OCI-M1 (cell line): ENCODE results near the gene PCDHA1.

ENCODE experiments used
- DNase-seq: peaks from one replicate; lab custom pipeline; 2025; lab: John Stamatoyannopoulos, UW

Gene PCDHA1

GRCh38 chr5:140923601-140924000 is 137.7 kb downstream of the PCDHA1 start:
- DNase-seq: no peak

DNA sequence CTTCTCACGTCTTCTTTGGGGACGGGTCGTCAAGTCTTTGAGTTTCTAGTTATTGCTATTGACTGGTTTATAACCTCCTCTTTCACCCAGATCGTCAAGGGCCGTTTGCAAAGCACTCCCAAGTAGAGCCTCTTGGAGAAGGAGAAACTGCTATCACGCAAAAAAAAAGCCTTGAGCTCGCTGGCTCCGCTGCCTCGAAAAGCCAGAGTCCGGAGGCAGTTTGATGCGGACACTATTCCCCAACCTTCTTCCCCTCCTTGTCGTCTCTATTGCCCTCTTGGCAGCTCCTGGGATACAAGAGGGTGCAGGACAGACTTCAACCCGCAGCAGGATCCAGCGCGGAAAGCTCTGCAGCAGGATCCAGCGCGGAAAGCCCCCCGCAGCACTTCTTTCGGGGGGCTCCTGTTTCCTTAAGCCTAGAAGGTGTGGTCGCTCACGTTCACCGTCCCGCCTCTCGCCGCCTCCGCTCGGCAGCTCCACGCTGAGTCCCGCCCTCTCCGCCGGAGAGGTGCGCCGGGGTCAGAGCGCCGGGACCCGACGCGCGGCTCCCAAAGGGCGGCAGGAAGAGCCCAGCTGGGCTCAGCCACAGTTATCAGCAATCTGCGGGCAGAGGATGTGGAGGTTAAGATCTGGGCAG is 140.0 kb downstream of the PCDHA1 start, which contains the start of gene PCDHAC1:
Gene PCDHAC1, plus strand, starts transcription at position 494 of the 637 bp plus-strand sequence. CDS start 594 bp downstream, outside the sequence.
- DNase-seq: no peak

DNA sequence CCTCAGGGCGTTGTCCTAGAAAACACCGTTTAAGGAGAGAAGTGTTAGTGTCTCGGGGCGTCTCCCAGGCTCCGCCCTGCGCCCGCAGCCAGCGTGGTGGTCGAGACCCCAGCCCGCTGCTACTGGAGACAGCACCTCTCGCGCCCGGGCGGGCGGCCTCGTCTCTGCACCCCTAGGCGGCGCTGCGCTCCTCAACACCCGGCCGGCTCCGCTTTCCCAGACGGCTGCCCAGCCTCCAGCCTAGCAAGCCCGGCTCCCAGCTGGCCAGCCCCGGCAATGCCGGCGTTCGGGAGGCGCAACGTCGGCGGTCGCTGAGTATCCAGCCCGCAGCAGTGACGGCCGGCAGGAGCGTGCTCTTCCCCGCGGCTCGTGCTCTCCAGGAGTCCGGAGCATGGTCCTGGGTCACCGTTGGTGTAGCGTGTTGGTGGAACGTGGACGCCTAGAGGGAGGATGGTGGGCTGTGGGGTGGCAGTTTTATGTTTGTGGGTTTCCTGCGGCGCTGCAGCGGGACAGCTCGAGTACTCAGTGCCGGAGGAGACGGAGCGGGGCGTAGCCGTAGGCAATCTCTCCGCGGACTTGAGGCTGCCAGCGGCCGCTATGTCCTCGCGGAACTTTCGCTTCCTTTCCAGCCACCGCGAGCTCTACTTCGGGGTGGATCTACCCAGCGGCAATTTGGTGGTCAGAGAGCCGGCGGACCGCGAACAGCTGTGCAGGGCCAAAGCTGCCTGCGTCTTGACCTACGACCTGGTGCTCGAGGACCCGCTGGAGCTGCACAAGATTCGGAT is 140.7 kb downstream of the PCDHA1 start:
- DNase-seq: no peak

GRCh38 chr5:140927228-140927573 is 141.3 kb downstream of the PCDHA1 start:
- no peak for DNase-seq

DNA sequence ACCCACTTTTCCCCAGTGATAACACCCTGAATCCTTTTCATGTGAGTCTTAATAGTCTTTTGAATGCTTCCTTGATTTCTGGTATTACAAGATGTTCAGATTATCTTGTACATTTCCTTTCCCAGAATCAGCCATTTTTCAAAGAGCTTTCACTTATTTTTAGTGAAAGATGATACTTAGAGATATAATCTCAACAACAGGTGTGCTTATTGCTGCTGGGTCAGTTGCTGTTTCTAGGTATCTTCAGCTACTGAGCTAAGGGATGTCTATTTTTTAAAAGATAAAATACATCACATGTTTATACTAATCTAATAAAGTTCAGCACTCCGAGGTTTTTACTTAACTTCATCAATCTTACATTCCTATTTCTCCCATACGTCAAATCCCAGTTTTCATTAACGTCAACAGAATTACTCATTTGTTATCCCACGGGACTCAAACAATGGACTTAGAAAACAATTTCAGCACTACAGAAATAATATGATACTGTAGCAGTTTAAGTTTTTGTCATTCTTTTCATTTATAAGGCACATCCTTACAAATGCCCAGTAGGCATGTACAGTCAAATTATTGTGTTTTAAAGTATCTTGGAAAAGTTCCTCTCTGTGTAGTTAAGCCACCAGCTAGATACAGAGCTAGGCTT is 149.1 kb downstream of the PCDHA1 start:
- no peak for DNase-seq

- DNase-seq: no peak
These were observed 160.6 kb downstream of the PCDHA1 start for GRCh38 chr5:140946578-140946977.

DNA sequence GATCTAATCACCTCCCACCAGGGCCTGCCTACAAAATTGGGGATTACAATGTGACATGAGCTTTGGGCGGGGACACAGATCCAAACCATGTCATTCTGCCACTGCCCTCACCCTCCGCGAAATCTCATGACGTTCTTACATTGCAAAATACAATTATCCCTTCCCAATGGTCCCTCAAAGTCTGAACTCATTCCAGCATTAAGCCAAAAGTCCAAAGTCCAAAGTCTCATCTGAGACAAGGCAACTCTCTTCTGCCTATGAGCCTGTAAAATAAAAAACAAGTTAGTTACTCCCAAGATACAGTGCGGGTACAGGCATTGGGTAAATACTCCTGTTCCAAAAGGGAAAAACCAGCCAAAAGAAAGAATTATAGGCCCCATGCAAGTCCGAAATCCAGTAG is 165.7 kb downstream of the PCDHA1 start:
- DNase-seq: no peak

DNA sequence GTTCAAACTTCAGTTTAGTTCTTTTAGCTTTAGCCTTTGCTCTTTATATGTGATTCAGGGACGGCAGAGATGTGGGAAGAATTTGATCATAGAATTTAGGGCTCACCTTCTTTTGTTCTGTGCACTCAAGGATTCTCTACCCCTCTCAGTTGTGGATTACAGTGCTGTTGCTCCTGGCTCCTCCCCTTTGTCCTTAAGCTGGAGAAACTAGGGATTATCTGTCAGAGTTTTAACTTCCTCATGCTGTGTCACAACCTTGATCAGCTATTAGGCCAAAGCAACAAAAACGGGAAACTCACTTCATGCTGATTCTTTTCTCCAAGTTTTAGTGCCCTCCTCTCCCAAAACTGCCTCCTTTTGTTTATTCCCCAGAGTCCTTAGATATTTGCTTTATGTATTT is 167.3 kb downstream of the PCDHA1 start:
- peak; percentile 7 for DNase-seq

GRCh38 chr5:140962190-140962589 is 176.2 kb downstream of the PCDHA1 start:
- DNase-seq: no peak

DNA sequence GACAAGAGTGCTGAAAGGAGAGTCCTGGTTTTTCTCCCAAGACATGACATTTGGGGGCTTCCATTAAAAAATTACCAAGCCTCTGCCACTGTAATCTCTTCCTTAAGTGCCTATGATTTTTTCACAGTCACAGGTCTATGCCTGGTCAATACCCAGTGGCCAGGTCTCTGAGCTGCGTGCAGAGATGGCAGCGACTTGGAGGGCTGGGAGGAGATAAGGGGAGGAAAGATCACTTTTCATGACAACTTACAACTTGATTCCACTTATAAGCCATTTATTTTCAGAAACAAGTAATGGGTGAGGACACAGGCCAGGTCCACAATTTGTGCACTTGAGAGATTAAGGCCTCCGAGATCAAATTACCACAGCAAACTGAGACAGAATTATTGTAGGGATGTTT is 178.4 kb downstream of the PCDHA1 start:
- DNase-seq: no peak

- no peak for DNase-seq
These were observed 180.0 kb downstream of the PCDHA1 start for GRCh38 chr5:140965905-140966292.

DNA sequence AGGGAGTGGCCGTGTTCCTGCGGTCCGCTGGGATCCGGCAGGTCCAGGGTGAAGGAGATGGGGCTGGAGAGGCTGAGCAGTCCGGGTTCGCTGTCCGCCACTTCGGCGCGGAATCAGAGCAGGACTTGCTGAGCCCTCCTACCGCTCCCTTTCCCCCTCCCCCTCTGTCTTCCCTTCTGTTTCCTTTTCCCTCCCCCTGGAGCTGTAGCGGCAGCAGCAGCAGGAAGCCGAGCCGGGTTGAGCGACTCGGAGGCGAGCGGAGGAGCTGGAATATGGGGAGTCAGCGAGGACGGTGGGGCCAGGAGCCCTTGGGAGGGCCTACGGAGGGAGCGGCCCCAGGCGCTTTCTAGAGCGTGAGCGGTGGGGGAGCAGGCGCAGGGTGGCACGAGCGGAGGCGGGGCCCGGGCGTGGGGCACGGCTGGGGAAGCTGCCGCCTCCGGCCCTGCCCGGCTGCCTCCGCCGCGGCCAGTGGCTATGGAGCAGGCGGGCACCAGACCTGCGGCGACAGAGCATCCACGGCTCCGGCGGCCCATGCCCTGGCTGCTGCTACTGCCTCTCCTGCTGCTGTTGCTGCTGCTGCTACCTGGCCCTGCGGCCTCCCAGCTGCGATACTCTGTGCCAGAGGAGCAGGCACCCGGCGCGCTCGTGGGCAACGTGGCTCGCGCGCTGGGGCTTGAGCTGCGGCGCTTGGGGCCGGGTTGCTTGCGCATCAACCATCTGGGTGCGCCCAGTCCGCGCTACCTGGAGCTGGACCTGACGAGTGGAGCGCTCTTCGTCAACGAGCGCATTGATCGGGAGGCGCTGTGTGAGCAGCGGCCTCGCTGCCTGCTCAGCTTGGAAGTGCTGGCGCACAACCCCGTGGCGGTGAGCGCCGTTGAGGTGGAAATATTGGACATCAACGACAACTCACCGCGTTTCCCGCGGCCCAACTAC is 180.6 kb downstream of the PCDHA1 start, which contains the start of gene PCDHAC2:
Gene PCDHAC2, plus strand, starts transcription at position 184 of the 933 bp plus-strand sequence. Its CDS starts 291 bp downstream, at position 475.
- DNase-seq: no peak

DNA sequence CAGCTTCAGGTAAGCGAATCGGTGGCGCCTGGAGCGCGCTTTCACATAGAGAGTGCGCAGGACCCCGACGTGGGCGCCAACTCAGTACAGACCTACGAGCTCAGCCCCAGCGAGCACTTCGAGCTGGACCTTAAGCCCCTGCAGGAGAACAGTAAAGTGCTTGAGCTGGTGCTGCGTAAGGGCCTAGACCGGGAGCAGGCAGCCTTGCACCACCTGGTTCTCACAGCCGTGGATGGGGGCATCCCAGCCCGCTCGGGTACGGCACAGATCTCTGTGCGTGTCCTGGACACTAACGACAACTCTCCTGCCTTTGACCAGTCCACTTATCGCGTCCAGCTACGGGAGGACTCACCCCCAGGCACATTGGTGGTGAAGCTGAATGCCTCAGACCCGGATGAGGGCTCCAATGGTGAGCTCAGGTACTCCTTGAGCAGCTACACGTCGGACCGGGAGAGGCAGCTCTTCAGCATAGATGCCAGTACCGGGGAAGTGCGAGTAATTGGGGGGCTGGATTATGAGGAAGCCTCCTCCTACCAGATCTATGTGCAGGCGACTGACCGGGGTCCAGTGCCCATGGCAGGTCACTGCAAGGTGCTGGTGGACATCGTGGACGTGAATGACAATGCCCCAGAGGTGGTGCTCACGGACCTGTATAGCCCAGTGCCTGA is 181.4 kb downstream of the PCDHA1 start:
- no peak for DNase-seq

DNA sequence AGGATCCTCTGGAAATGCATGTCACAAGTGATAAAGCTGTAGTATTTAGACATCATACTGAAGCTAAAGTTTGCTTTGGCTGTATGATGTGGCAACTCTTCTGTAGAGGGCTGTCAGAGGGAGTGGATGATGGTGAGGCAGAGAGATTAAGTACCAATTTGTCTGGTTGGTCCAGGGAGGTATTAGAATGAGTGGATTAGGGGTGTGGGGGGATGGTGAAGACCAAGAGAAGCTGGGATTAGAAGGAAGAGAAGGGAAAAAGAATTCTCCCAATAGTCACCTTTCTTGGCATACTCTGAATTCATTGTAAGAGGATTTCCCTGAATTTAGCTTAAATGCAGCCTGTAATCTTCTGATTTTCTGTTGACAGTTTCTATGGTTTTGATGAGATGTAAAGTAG is 183.9 kb downstream of the PCDHA1 start:
- no peak for DNase-seq

DNA sequence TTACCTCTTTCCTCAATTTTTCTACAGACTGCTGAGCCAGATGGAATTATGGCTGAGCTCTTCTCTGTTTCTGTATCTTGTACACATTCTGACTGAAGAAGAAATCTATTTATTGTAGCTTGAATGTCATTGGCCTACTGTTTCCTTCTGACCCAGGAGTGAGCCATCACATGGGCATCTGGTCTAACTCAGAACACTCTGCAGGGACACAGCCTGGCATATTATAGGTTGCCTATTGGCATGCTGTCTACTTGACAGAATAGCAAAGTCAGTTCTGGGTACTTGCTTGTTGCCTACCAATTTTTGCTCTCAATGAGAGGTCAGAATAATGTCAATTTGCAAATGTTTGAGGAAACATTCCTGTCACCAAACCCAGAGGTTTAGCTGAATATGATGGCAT is 187.6 kb downstream of the PCDHA1 start:
- no peak for DNase-seq

DNA sequence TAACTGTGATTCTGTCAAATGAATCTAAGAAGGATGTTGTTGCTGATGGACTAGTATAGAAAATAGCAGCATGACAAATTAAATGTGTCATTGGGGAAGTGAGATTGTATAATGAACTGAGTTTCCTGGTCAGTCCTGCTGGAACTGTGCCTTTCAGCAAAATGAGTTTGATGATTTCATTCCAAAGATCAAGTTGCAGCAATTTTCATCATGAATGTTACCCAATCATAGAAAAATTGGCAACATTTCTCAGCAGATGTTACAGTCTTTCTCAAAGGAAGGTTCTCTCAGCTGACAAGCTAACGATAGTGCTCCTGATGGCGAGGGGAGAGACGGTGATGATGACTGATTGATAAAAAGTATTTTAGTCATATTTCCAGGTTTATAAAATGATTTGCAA is 191.1 kb downstream of the PCDHA1 start:
- DNase-seq: peak; percentile 10

GRCh38 chr5:140978260-140978659 is 192.3 kb downstream of the PCDHA1 start:
- DNase-seq: no peak

DNA sequence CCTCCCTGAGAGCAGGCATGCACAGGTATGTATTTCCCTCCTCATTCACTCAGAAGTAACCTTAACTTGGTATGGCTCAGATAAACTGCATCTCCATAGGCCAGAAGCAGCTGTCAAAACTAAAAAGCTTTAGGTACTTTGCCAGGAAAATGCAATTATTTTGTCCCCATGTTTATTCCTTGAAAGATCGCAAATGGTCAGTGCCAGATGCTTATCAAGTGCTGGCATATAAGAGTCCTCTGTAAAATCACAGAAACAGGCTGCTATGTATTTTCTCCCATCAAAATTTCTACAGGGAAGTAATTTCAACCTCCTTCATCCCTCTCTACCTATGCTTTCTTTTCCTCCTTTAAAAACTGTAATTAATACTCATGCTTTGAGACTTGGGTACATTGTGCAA is 193.0 kb downstream of the PCDHA1 start:
- no peak for DNase-seq

DNA sequence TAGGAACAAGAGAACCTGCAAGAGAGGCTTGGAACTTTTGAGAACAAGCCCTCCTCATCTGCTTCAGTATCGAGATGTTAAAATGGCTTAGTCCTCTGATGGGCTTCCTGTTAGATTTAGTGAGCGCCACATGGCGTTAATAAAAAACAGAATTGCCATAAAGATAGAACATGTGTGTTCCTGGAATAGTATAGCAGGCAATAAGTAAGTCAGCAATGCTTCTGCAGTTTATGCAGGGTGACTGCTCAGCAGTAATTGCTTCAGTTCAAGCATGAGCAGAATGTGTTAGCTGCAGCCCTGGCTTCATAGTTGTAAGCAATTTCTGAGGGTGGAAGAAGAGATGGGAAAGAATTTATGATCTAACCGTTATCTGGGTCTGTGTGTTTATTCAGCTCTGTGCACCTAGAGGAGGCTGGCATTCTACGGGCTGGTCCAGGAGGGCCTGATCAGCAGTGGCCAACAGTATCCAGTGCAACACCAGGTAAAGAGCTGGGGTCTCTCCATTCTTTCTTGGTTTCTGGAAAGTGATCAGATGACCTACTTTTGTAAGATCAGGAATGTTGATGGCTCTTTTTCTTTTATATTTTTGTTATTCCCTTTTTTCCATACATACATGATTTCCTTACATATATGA is 196.3 kb downstream of the PCDHA1 start:
- DNase-seq: no peak

- no peak for DNase-seq
These were observed 200.2 kb downstream of the PCDHA1 start for GRCh38 chr5:140986117-140986521.

DNA sequence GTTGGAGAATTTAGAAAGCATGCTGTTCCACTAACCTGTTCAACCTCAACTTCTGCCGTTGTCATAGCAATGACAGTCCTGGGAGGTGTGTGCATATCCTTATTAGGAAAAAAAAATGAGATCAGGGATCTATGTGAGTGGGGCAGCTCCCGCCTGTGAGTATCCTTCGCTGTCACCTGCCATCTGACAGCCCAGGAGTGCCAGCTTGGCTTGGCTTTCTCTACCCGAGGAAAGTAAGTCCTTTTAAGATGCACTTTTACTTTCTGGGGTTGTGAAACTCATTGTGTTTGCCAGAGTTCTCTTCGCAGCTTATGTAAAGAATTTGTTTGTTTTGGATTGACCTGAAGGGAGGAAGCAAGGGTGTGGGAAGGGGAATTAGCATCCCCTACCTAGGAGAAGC is 202.2 kb downstream of the PCDHA1 start:
- no peak for DNase-seq
